ENCODE measurements around the gene CHD2.

Gene CHD2

GRCh38 chr15:93048426-93048721 lies 148.2 kb downstream of the CHD2 start:
- DNase-seq, result no peak

DNA sequence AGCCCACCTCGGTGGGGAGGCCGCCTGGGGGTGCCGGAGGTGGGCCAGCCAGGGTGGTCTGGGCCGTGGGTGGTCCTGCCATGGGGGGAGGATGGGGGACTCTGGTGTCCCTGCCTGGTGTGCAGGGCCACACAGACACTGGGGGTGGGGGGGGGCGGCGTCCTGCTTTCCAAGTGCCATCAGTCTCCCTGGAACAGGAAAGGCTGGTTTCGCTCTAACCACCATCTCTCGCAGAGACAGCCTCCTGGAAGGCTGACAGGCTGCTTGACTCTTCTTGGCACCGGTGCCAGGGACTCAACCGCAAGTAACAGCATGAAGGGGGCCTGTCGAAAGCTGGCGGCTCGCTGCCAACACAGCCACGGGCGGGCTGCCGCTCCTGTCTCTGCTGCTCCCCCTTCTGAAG lies 148.6 kb downstream of the CHD2 start:
- peak in 33 of 51 donors; percentile 8 to 82 (median 45) for DNase-seq

GRCh38 chr15:93049233-93049632 lies 149.1 kb downstream of the CHD2 start:
- DNase-seq, result no peak

GRCh38 chr15:93049914-93050578 lies 149.9 kb downstream of the CHD2 start:
- no peak for DNase-seq

DNA sequence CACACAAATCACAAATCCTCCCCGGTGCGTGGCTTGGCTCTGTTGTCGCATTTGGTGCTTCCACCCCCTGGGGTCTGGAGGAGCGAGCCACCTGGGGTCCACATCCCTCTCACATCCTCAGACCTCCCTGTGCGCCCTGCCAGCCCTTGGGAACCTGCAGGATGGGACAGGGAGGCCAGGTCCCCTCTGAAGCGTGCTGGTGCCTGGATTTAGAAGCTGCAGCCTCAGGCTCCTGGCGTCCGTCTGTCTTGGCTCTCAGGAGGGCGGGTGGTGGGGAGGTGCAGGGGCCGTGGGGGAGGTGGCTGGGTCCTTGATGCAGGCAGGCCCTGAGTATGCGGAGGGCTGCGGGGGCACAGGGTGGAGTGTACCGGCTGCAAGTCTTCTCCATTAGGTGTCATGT lies 150.5 kb downstream of the CHD2 start:
- no peak for DNase-seq

DNA sequence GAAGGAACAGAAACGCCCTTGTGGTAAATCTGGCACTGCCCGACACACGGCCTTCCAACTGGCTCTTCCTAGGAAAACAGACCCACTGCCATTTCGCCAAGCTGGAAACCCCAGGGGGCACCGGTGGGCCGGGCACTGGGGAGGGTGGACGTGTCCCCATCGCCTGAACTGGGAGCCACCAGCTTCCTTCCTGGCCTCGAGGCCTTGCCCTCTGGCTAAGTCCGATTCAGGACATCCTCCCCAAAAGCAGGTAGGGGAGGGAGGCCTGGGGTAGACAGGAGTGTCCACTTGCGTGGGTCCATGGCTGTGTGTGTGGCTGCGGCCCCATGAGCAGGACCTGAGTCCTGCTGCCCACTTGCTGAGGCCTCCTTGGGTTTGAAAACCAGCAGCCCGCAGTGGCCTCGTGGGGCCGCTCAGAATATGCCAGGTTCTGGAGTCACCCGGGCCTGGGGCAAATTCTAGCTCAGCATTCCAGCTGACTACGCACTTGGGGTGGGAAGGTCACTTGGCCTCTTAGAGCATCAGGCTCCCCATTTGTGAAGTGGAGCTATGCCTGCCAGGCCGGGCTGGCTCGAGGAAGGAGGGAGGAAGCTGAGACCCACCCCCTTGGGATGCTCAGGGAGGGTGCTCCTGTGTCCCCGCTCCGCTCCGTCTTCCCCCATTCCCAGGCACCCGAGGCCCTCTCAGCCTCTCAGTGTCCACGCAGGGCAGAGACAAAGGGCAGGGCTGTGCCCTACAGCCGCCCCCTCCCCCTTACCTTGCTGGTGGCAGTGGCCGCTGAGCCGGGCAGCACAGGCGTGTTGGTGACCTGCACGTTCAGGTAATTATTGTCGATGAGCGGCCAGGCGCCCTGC lies 151.3 kb downstream of the CHD2 start:
- peak in 2 of 51 donors; percentile 26 to 28 for DNase-seq

DNA sequence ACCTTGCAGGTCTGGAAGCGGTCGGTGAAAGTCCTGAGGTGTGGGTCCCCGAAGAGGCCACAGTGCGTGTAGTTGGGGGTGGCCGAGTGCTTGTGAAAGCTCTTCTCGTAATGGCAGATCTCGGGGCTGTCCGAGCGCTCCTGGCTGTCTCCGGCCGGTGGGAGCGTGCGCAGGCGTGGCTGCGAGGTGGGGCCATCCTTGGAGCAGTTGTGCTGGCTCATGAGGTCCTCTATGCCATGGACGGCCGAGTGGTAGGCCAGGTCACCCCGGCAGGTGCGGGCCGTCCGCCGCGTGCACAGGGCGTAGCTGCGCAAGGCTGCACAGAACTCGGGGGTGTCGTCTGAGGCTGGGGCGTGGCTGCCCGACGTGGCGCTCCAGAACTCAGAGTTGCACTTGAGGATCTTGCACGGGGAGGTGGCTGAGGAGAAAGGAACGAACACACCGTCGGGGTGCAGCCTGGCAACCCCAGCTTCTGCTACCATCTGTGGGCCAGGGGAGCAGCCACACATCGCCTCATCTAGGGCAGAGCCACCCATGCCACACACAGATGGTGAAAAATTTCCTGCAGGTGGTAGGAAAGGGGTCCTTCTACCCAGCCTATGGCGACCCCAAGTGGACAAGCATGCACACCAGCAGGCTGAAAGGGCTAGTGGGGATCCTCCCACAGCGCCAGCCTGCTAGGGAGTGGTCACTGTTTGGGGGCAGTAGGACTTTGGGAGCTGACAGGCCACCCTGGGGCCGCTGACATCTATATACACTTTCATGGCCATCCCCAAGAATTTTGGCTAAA lies 152.2 kb downstream of the CHD2 start:
- no peak for DNase-seq

- no peak for DNase-seq
Measured at GRCh38 chr15:93055211-93055610, 155.1 kb downstream of the CHD2 start.

DNA sequence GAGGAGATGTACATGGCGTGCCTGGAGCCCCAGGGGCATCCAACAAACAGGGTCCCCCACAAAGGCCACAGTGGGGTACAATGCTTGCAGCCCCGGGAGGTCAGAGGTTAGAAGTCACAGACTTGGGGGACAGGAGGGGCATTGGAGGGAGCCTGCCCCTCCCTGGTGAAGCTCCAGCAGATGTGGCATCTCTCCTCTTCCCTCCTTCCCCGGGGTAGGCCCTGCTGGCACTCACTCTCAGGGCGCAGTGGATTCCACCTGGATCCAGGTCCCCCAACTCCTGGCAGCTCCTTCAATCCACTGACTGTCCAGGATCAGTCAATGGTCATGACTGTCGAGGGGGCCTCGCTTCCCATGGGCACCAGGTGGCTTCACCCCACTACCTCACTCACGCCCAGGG lies 156.7 kb downstream of the CHD2 start:
- no peak for DNase-seq

- no peak for DNase-seq
Measured at GRCh38 chr15:93057618-93058017, 157.5 kb downstream of the CHD2 start.

DNA sequence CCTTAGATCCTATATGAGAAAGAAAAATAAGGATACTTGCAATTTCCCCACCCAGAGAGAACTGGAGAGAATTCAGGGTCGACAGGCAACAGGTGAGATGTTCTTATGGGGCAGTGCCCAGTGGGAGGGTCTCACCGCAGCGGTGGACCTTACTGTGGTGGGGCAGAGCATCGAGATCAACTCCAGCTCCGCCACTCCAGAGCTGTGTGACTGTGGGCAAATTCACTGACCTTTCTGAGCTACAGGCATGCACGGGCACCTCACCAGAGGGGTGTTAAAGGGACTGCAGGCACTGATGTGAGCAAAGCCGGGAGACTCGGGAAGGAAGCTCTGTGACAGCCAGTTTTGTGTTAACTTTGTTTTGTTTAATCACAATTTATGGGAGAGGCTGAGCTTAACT lies 158.0 kb downstream of the CHD2 start:
- no peak for DNase-seq

- DNase-seq, result no peak
Measured at GRCh38 chr15:93058904-93059427, 158.8 kb downstream of the CHD2 start.

DNA sequence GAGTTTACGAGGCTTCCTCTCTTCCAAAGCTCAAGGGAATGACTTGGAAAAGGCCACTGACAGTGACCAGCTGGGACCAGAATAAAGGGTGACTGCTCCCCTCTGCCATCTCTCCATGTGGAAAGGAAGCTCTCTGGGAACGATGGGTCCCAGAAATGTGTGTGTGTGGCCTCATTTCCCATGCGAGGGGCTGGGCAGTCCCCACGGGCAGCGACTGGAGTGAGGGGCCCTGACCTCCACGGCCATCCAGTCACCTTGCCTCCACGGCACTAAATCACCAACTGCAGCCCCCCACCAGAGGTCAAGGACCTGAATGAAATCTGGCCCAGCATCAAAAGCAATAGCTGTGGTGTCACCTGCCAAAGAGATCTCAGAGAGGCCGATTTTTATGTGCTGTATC lies 159.3 kb downstream of the CHD2 start:
- DNase-seq, result no peak

DNA sequence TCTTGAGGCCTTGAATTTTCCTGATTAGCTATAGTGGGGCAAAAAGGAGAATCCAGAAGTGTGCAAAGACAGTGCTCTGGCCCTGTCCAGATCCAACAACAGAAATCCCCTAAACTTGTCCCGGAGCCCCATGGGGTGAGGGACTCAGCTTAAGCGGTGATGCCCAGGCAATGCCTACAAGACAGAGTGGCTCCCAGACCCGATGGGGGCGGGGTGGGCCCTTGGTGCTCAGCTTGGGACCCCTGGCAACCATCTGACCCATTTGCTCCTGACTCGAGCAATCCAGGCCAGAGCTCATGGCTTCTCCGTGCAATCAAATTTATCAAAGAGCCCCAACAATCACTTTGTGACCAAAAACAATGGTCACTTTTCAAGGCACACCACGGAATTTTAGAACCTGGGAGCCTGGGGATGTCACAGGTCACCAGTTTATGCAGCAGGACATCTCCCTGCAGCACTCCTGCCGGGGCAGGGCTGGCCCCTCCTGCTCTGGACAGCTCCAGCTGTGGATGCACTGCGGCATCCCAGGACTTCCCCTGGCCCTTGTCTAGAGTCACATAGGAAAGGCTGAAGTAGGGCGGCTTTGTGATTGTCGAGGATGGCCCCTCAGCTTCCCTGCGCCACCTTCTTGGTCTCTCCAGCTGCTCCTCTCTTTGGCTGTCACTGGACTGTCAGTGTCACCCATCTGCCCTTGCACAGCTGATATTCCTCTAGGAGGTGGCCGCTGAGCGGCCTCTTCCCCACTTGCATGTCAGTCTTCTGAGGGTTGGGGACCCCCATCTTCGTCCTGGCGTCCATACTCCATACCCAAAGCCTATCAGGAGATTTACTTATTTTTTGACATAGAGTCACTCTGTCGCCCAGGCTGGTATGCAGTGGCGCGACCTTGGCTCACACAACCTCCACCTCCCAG lies 160.5 kb downstream of the CHD2 start:
- no peak for DNase-seq

- peak in 1 of 51 donors; percentile 14 for DNase-seq
Measured at GRCh38 chr15:93062628-93063261, 162.6 kb downstream of the CHD2 start.

GRCh38 chr15:93063262-93063671 lies 163.1 kb downstream of the CHD2 start:
- DNase-seq, result no peak

GRCh38 chr15:93063796-93064690 lies 163.9 kb downstream of the CHD2 start:
- DNase-seq, result no peak

DNA sequence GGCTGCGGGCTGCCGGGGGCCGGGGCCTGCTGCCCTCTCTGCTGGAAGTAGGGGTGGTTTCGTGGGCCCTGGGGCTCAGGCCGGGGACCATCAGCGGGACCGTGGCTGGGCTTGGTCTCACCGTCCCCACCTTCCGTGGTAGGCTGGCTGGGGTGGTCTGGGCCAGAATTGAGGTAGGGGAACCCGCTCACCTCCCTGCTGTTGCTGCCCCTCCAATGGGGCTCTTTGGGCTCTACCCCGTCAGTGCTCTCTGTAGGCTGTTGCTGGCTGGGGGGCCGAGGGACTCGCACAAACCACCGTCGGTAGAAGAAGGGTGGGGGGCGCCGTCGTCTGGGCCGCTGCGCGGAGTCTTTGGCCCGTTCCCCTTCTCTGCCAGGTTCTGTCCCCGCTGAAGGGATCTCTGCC lies 165.5 kb downstream of the CHD2 start:
- DNase-seq, result no peak

GRCh38 chr15:93066224-93066681 lies 166.1 kb downstream of the CHD2 start:
- DNase-seq, result peak in 15 of 51 donors; percentile 20 to 60 (median 46)
